ENCODE data around the gene FAXC.
"Not testable (repeated sequence)": the region's sequence is repeated elsewhere in the genome, so short reads cannot be mapped to it uniquely, and the experiment has no call there.

- TF ChIP-seq POLR2A (IDR thresholded peaks at IDR 0.05; ENCODE audit: low read length); GATA1 (IDR thresholded peaks at IDR 0.05; ENCODE audit: low read depth, low read length): not testable (repeated sequence)
These were observed 82.5 kb downstream of the FAXC start for GRCh38 chr6:99266996-99267395.
